ENCODE data around the gene PTPRK. TPM values are rescaled to one million over a fixed set of nuclear protein-coding genes. Genes with fewer than 3 reads are reported as not detected.

The PTPRK gene
- total RNA-seq, 2 donors from 2014 or later = 60.6 to 121 TPM

- H3K27ac ChIP-seq = no peak overlapping the region
- H3K9me3 ChIP-seq = no peaks in the 10 kb centered on the region
- no peaks in the 10 kb centered on the region for H3K36me3 ChIP-seq (replicated peaks in 1 of 2; ENCODE audit: insufficient read depth in 1 of 2, low read depth in 2 of 2)
- ATAC-seq (no peak), DNase-seq (no peak)
- intact Hi-C loops (cut with DNase I) = no loop called here
- peaks cover 10% of the 10 kb centered on the region for H3K4me1 ChIP-seq
- no peak overlapping the region for H3K4me3 ChIP-seq
- TF ChIP-seq CTCF (IDR thresholded peaks at IDR 0.05) (no peak), POLR2A (IDR thresholded peaks at IDR 0.05) (no peak)
- no peaks in the 10 kb centered on the region for H3K27me3 ChIP-seq
- 84 to 92% methylated on average over 1 of the region's 1 CpG for WGBS, 2 donors
Observed at GRCh38 chr6:128124713-128125112, 395.7 kb downstream of the PTPRK start.

GRCh38 chr6:128121610-128122009, 398.8 kb downstream of the PTPRK start:
- H3K27ac ChIP-seq = no peak overlapping the region
- WGBS, 2 donors = 68 to 70% methylated on average over 2 of the region's 2 CpGs
- no peaks in the 10 kb centered on the region for H3K9me3 ChIP-seq
- intact Hi-C loops (cut with DNase I) = no loop called here
- H3K36me3 ChIP-seq (replicated peaks in 1 of 2; ENCODE audit: insufficient read depth in 1 of 2, low read depth in 2 of 2) = no peaks in the 10 kb centered on the region
- peaks cover 10% of the 10 kb centered on the region for H3K4me1 ChIP-seq
- no peak for ATAC-seq
- no peaks in the 10 kb centered on the region for H3K27me3 ChIP-seq
- H3K4me3 ChIP-seq = no peak overlapping the region
- DNase-seq = no peak
- TF ChIP-seq CTCF (IDR thresholded peaks at IDR 0.05) = no peak
- no peak for TF ChIP-seq POLR2A (IDR thresholded peaks at IDR 0.05)

- no peak for DNase-seq
- intact Hi-C loops (cut with DNase I) = no loop called here
- H3K9me3 ChIP-seq = no peaks in the 10 kb centered on the region
- H3K4me3 ChIP-seq = no peak overlapping the region
- H3K27ac ChIP-seq = no peak overlapping the region
- peaks cover 10% of the 10 kb centered on the region for H3K4me1 ChIP-seq
- no peaks in the 10 kb centered on the region for H3K27me3 ChIP-seq
- no peaks in the 10 kb centered on the region for H3K36me3 ChIP-seq (replicated peaks in 1 of 2; ENCODE audit: insufficient read depth in 1 of 2, low read depth in 2 of 2)
- ATAC-seq = no peak
- TF ChIP-seq POLR2A (IDR thresholded peaks at IDR 0.05) = no peak
- TF ChIP-seq CTCF (IDR thresholded peaks at IDR 0.05) = no peak
Observed at GRCh38 chr6:128121190-128121589, 399.2 kb downstream of the PTPRK start.

- no peak overlapping the region for H3K27ac ChIP-seq
- H3K27me3 ChIP-seq = no peaks in the 10 kb centered on the region
- H3K36me3 ChIP-seq (replicated peaks in 1 of 2; ENCODE audit: insufficient read depth in 1 of 2, low read depth in 2 of 2) = no peaks in the 10 kb centered on the region
- ATAC-seq (no peak), DNase-seq (no peak)
- intact Hi-C loops (cut with DNase I) = no loop called here
- H3K9me3 ChIP-seq = no peaks in the 10 kb centered on the region
- H3K4me3 ChIP-seq = no peak overlapping the region
- TF ChIP-seq POLR2A (IDR thresholded peaks at IDR 0.05) = no peak
- TF ChIP-seq CTCF (IDR thresholded peaks at IDR 0.05) = no peak
- H3K4me1 ChIP-seq = peaks cover 10% of the 10 kb centered on the region
Observed at GRCh38 chr6:128118401-128118800, 402.0 kb downstream of the PTPRK start.

GRCh38 chr6:128117916-128118315, 402.5 kb downstream of the PTPRK start:
- Histone ChIP-seq H3K27me3 (no peaks in the 10 kb centered on the region), H3K36me3 (replicated peaks in 1 of 2; ENCODE audit: insufficient read depth in 1 of 2, low read depth in 2 of 2) (no peaks in the 10 kb centered on the region), H3K4me3 (no peak overlapping the region), H3K9me3 (no peaks in the 10 kb centered on the region), H3K27ac (no peak overlapping the region), H3K4me1 (peaks cover 11% of the 10 kb centered on the region)
- WGBS, 2 donors = 94 to 95% methylated on average over 3 of the region's 3 CpGs
- ATAC-seq = no peak
- TF ChIP-seq CTCF (IDR thresholded peaks at IDR 0.05) = no peak
- no peak for TF ChIP-seq POLR2A (IDR thresholded peaks at IDR 0.05)
- DNase-seq = no peak
- intact Hi-C loops (cut with DNase I) = no loop called here
